ENCODE measurements around the gene TVP23C.

DNA sequence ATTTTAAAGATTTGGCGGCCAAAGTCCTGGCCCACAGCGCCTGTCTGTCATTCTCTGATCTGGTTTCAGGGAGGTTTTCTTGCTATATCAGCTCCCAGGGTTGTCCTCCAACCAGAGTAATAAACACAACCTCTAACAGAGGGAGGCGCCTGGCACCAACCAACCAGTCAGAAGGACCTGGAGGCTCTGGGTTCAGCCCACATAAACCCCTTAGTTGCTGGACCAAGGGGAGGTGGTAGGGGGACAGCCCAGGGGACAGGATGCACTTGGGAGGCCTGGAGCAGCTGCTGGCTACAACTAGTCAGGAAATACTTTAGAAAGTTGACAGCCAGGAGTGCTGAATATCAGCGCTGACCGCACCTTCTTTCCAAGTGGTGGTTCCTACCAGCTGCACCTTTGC lies 54.2 kb downstream of the TVP23C start:
- TF ChIP-seq, protein P1, sequence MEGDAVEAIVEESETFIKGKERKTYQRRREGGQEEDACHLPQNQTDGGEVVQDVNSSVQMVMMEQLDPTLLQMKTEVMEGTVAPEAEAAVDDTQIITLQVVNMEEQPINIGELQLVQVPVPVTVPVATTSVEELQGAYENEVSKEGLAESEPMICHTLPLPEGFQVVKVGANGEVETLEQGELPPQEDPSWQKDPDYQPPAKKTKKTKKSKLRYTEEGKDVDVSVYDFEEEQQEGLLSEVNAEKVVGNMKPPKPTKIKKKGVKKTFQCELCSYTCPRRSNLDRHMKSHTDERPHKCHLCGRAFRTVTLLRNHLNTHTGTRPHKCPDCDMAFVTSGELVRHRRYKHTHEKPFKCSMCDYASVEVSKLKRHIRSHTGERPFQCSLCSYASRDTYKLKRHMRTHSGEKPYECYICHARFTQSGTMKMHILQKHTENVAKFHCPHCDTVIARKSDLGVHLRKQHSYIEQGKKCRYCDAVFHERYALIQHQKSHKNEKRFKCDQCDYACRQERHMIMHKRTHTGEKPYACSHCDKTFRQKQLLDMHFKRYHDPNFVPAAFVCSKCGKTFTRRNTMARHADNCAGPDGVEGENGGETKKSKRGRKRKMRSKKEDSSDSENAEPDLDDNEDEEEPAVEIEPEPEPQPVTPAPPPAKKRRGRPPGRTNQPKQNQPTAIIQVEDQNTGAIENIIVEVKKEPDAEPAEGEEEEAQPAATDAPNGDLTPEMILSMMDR (IDR thresholded peaks at IDR 0.05) = no peak
- no peak for TF ChIP-seq TCF7L2 (IDR thresholded peaks at IDR 0.05; ENCODE audit: low read depth, low read length)
- no peak for TF ChIP-seq POLR2AphosphoS5 (IDR thresholded peaks at IDR 0.05; ENCODE audit: low read depth, low read length)
- TF ChIP-seq, protein P2, sequence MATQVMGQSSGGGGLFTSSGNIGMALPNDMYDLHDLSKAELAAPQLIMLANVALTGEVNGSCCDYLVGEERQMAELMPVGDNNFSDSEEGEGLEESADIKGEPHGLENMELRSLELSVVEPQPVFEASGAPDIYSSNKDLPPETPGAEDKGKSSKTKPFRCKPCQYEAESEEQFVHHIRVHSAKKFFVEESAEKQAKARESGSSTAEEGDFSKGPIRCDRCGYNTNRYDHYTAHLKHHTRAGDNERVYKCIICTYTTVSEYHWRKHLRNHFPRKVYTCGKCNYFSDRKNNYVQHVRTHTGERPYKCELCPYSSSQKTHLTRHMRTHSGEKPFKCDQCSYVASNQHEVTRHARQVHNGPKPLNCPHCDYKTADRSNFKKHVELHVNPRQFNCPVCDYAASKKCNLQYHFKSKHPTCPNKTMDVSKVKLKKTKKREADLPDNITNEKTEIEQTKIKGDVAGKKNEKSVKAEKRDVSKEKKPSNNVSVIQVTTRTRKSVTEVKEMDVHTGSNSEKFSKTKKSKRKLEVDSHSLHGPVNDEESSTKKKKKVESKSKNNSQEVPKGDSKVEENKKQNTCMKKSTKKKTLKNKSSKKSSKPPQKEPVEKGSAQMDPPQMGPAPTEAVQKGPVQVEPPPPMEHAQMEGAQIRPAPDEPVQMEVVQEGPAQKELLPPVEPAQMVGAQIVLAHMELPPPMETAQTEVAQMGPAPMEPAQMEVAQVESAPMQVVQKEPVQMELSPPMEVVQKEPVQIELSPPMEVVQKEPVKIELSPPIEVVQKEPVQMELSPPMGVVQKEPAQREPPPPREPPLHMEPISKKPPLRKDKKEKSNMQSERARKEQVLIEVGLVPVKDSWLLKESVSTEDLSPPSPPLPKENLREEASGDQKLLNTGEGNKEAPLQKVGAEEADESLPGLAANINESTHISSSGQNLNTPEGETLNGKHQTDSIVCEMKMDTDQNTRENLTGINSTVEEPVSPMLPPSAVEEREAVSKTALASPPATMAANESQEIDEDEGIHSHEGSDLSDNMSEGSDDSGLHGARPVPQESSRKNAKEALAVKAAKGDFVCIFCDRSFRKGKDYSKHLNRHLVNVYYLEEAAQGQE (IDR thresholded peaks at IDR 0.05; ENCODE audit: insufficient read depth in 1 of 2, low read depth in 2 of 2, low read length in 1 of 2) = no peak
- no peak for TF ChIP-seq SIN3A (IDR thresholded peaks at IDR 0.05; ENCODE audit: borderline replicate concordance, insufficient read depth, low read depth, low read length)
